Amniotic epithelial cell (primary cell): Measurements from ENCODE around the gene TMEM40.
"Not testable (repeated sequence)": the region's sequence is repeated elsewhere in the genome, so short reads cannot be mapped to it uniquely, and the experiment has no call there.

Experiments
- DNase-seq: peaks from one replicate; pipeline ENCODE4 v3.0.0-alpha.2; 2010; ENCODE audit warnings: low read depth

Gene TMEM40, protein sequence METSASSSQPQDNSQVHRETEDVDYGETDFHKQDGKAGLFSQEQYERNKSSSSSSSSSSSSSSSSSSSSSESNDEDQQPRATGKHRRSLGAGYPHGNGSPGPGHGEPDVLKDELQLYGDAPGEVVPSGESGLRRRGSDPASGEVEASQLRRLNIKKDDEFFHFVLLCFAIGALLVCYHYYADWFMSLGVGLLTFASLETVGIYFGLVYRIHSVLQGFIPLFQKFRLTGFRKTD

DNA sequence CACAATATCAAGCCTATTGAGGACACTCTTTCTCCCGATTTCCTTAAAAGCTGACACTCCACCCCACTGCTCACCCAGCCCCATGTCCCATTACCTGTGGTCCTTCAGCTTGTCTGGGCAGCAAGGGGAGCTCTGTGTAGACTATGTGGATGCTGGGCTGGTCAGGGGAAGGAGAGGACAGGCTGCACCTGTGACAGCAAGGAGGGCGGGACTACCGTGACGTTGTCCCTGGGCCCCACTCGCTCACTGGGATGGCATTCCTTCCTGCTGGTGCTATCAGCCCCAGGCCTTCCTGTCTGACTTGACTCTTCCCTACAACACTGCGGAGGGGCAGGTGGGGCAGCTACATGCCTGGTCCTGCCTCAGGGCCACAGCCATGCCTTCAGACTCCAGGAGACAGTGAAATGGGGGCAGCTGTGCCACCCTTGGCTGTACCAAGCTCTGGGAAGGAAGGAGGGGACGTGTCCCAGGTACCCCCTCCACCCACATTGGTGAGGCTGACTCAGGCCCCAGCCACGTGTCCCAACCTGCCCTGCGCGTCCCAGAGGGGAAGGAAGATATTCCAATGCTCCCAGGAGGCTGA is at the start of gene TMEM40:
TSS of gene TMEM40 (minus strand) at position 163 of the 583 bp plus-strand sequence. CDS start 9,427 bp downstream, outside the sequence.
- no peak for DNase-seq

DNA sequence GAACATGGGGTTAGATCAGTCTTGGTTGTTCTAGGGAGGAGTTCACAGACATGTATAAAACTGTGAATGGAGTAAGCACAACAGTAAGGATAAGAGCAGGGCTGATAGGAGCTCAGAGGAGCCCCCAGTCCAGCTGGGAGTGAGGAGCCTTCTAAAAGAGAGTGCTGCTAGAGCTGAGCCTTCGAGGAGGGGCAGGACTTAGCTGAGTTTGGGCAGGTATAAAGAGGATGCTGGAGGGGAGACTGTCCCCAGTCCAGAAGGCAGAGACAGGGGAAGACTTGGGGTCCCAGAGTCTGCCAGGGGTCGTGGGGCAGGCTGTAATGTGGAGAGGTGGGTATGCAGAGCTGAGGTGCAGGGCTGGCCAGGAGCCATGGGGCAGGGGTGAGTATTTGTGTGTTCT is 49.5 kb upstream of the TMEM40 start:
- DNase-seq, result no peak

DNA sequence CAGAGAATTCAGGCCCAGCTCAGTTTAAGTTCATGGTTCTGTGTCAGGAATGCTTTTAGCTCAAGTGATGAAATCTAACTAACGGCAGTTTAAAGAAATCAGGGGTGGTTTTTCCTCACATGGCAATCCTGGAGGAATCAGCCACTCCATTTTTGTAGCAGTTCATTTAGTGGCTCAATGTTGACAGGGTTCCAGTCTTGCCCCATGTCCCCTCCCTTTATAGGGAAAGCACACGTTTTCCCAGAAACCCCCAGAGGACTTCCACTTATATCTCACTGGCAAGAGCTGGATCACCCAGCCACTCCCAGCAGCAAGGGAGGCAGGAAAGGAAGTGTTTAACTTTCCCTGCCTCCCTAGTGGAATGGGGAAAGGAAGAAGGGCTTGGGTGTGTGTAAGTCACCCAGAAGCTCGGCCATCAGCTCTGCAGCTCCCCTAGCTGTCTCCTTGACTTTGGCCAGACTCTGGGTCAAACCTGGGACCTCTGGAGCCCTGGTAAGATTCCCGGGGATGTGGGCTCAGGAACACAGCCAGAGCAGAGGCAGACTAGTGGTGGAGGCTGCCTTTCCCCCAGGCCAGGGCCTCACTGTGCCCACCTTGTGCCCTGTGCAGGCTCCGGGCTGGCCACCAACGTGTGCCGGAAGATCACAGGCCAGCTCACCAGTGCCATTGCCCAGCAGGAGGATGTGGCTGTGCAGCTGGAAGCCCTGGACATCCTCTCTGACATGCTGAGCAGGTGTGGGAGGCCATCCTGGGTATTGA is 48.7 kb upstream of the TMEM40 start:
- DNase-seq, result no peak

DNA sequence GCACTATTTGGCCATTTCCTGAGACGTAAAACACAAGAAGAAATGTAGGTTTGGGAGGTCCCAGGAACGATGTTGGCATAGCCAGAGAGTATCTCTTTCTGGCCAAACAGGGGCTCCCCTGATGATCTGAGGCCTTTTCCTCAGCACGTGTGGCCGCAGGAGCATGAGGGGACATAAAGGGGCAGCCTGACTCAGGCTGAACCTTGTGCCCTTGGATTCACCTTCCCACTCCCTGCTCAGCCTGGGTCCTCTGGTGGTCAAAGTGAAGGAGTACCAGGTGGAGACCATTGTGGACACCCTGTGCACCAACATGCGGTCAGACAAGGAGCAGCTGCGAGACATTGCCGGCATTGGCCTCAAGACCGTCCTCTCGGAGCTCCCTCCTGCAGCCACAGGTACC is 48.0 kb upstream of the TMEM40 start:
- no peak for DNase-seq

DNA sequence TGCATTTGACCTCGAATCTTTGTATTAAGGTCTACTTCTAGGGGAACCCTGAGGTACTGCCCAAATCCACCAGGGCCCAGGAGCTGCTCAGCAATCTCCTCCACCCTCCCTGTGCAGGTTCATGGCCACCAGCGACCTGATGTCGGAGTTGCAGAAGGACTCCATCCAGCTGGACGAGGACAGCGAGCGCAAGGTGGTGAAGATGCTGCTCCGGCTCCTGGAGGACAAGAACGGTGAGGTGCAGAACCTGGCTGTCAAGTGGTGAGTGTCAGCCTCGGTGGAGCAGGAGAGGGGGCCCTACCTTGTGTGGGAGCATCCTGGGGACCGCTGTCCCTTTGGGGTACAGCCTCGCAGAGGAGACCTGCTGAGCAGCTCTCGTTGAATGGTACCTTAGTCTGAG is 44.3 kb upstream of the TMEM40 start:
- DNase-seq, result no peak

DNA sequence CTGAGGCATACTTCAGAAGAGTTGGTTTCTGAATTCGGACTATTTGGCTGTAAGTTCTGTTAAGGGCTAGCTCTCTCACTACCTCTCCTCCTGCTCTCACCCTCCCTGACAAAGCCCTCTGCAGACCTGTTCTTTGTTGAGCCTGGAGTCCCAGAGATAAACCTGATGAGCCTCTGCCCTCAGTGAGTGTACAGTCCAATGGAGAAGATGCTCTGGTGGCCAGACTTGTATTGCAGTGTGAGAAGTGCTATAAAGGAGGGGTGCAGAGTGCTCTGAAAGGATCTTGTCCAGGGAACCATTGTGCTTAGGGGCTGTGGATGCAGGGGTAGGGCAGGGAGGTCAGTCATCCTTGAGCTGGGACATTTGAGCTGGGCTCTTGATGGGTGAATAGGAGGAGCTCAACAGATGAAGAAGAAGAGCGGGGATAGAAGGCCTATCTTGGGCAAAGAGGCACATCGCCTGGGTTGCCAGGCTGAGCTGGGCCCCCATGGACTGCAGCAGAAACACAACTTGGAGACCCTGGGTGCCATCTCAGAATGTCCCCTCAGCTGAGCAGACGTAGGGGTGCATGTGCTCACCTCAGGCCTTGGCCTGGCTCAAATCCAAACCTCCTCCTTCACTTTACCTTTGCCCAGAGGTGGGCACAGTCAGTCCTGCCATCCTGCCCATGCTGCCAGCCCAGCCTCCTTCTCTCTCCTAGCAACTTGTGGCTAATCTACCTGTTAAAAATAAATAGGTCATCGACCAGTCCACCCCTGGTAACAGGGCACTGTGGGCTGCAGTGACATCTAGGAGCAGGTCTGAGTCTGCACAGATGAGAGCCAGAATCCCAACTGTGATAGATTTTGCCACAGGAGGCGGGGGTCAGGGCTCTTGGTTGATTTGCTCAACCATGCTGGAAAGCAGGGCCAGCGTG is 40.7 kb upstream of the TMEM40 start:
- no peak for DNase-seq

DNA sequence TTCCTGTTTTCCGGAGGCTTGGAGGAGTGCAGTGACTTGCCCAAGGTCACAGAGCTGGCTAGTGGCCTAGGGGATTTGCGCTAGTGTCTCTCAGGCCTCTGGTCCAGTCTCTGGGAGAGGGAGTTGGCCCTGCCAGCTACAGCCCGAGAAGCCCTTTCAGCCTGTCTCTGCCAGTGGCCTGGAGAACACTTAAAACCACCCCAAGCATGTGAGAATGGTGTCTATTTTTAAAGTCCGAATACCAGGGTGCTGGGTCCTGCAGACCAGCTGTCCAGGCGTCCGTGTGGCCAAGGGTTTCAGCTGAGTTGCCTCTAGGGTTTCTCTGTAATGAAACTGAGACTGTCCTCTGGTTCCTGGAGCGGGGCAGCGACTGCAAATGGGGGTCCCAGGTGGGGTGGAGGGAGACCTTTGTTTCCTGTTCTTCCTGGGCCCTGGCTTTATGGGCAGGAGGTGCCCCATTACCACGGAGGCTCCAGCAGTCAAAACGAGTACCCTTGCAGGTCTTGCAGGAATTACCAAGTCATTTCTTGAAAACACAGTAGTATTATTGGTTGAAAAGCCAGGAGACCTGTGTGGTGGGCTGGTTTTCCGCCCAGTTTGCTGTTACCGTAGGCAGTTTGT is 39.6 kb upstream of the TMEM40 start:
- DNase-seq, result no peak

DNA sequence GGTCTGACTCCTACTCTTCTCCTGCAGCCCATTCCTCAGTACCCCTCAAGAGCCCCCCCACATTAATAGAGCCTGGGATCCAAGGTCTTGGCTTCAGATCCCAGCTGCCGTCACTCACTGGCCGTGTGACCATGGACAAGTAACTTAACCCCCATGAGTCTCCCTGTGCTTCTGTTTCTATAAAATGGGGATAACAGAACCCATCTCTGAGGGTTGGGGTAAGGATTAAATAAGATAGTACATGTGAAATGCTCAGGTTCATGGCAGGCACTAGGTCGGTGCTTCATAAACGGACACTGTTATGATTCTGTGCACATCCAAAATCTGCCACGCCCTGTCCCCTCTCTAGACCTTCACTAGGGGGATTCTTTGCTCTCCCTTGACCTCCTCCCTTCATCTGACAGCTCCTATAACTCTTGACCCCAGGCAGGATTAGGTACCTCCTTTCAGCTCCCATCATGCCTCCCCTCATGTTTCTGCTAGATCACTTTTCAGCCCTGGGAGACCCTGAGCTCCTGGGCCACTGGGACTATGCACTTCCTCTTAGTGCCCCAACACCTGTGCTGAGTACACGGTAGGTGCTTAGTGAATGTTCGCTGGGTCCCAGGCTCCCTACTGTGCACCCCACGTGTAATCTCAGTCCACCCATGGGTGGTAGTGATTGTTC is 39.0 kb upstream of the TMEM40 start:
- no peak for DNase-seq

DNA sequence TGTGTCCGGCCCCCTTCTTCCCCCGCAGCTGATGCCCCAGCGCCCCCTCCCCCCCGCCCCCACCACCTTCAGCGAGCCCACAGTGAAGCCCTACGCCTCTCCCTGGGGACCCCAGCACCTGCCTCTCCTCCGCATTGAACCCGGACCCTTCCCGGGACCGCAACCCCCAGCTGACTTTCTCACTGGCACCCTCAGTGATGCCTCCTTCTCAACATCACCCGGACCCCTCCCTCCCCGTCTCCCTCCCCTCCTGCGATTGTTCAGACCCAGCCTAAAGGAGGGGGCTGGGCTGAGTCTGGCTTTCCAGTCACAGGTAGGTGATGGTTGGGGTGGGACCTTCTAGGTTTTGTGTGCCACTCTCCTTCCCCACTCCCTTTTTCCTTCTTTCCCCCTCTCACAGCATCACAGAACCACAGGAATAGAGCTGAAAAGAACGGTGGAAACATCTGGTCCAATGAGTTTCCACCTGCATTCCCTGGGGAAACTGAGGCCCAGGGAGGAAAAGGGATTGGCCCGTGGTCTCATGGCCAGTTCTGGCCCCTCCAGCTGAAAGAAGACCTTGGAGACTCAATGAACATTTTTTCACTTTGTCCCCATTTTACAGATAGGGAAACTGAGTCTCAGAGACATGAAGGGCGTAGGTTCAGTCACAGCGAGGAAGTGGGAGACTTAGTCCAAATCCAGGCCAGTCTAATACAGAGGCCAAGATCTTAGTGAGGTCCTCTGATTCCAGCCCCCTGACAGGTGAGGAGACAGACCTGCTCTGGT is 38.2 kb upstream of the TMEM40 start:
- no peak for DNase-seq

DNA sequence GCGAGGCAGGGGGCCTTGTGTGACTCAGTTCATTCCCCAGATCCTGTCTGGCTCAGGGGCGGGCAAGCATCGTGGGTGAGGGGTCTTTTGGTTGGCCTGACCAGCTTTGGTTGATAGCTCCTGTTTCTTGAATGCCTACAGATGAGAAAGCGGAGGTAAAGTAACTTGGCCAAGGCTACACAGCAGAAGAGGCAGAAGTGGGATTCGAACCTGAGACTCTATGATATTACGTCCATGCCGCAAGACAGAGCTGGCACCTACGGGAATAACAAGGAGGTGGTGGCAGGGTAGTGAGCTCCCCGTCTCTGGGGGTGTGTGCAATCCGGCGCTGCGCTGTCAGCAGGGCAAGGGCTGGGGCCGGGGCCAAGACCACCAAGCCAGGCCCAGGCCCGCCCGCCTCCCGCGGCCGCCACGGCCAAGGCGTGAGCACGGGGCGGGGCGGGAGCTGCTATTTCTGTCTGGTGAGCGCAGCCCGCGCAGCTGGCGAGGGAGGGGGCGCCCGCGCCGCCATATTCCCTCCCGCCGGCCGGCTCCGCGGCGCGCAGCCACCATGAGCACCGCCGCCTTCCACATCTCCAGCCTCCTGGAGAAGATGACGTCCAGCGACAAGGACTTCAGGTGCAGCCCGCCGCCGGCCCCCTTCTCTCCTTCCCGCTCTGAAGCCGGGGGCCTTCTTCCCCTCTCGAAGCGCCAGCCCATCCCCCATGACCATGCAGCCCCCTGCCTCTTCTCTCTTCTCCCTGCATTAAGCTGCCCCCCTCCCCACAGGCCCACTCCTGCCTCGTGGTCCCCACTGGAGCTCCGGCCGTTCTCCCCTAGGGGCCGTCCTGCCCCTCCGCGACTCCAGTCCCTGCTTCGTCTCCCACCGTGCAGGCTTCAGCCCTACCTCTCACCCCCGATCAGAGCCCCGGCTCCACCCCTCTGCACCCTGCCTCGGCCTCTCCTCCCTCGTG is 37.4 kb upstream of the TMEM40 start, which contains the start of gene CAND2:
TSS of gene CAND2 (plus strand) at position 510 of the 953 bp plus-strand sequence. CDS start at position 551, 41 bp downstream.
- DNase-seq, result peak; percentile 28

DNA sequence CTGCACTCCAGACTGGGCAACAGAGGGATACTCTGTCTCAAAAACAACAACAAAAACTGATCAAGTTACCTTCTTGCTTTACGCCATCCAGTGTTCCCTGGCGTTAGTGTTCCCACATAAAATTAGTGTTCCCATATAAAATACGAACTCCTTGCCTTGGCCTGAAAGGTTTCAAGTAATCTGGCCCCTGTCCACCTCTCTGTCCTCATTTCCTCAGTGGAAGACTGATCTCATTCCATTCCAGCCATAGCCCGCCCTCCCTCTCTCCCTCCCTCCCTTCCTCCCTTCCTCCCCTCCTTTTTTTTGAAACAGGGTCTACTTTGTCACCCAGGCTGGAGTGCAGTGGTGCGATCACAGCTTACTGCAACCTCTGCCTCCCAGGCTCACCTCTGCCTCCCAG is 34.6 kb upstream of the TMEM40 start:
- peak; percentile 19 for DNase-seq

DNA sequence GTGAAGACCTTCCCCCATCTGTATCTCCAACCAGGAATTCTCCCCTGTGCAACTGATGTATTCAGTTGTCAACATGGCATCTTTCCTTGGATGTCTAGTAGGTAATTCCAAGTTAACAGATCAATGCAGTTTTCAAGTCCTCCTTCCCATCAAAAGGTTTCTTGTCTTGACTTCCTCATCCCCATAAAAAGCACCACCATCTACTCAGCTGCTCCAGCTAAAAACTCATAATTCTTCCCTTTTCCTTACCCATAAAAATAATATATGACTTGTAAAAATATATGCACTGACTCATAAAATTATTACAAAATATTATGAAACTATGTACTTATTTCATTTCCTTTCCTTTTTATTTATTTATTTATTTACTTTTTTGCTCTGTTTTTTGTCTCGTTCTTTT is 32.4 kb upstream of the TMEM40 start:
- DNase-seq, result peak; percentile 45

DNA sequence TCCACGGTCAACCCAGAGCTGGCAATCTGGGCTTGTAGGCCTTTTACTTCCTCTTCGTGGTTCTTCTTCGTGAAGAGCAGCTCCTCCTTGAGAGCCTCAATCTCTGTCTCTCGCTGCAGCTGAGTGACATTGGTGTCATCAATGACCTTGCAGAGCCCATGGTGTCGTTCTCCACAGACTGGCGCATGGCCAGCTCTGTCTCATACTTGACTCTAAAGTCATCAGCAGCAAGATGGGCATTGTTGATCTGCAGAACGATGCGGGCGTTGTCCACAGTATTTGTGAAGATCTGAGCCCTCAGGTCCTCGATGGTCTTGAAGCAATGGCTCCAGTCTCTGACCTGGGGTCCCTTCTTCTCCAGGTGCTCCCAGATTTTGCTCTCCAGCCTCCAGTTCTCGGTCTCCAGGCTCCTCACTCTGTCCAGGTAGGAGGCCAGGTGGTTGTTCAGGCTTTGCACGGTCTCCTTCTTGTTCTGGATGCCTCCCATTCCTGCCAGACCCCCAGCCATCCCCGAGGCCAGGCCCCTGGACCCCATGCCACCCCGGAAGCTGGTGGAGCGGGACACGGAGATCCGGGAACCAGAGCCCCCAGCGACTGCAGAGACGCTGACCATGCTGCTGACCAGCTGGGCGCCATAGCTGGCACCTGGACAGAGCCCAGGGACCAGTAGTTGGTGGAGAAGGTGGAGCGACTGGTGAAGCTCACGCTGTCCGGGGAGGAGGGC is 29.1 kb upstream of the TMEM40 start:
- DNase-seq, result not testable (repeated sequence)

DNA sequence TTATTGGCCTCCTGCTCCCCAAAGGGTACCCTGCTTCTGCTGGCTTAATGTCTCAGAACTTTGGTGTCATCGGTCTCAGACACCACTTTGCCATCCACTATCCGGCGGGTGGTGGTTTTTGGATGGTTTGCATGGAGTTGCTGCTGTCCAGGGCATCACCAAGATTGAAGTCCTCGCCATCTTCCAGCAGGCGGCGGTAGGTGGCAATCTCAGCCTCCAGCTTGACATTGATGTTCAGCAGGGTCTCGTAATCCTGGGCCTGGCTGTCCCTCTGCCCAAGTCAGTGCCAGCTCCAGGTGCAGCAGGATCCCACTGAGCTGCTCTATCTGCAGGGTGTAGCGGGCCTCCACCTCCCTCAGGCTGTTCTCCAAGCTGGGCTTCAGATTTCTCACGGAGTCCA is 28.3 kb upstream of the TMEM40 start:
- DNase-seq, result not testable (repeated sequence)

DNA sequence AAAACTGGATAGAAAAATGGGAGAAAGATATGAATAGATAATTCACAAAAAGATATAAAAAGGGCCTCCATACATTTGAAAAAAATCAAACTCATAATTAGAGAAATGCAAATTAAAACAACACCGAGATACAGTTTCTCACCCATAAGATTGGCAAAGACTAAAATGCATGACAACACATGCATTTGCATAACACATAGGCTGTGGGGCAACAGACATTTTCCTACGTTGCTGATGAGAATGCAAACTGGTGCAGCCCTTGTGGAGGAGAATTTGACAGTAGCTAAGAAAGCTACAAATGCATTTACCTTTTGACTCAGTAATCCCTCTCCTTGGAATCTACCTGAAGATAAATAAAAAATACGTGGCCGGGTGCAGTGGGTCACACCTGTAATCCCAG is 26.0 kb upstream of the TMEM40 start:
- no peak for DNase-seq

DNA sequence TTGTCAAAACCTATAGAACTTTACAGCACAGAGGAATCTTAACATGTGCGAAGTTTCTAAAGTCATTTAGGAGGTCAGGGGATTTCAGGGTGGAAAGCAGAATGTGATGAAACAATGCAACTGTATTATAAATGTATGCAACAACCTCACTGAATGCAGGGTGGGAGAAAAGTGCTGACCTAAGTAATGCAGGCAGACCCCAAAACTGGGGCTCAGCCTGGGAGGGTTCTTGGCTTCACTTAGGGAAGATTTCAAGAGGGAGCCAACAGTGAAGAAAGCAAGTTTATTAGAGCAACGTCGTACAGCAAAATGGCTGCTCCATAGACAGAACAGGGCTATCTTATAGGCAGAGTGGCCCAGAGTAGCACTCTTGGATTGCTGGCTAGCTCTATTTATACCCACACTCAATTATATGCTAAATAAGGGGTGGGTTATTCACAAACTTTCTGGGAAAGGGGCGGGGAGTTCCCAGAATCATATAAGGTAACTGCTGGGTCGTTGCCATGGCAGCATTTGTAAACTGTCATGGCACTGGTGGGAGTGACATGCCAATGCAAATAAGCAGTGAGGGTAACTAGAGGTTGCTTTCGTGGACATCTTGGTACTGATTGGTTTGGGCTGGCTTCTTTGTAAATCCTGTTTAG is 23.2 kb upstream of the TMEM40 start:
- DNase-seq, result peak; percentile 83

DNA sequence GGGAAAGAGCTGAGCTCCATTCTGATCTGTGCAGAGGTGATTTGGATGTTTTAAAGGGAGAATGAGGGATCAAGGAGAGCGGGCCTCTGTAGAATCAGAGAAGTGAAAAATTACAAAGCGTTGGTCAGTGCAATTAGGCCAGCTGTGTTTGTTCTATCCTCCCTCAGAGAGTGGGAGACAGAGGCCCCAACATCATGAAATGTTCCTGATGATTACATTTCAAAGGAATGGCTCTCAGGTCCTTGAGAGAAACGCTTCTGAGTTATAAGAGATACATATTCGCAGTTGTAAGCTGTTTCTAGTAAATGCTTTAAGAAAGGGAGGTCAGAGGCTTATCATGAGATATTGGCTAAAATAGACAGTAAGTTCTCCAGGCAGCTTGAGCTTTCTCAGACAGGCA is 21.7 kb upstream of the TMEM40 start:
- peak; percentile 91 for DNase-seq

DNA sequence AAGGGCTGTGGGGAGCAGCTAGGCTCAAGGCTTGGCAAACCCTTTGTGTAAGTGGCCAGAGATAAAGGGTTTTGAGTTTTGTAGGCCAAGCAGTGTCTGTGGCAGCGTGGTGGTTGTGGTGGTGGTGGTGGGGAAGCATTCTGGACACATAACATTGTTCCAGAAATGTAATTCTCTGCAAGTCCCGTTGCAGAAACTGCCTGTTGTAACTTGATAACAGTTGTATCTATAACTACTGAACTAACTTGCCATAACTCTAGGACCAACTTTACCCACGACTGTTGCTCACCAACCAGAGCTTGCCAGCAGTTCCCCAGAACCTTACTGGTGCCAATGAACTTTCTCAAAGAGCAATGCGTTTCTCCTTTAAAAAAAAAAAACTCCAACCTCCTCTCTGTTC is 18.1 kb upstream of the TMEM40 start:
- no peak for DNase-seq
